HG03135 (cell line): ENCODE data around the gene ANGEL2.
"Not testable (repeated sequence)": the region's sequence is repeated elsewhere in the genome, so short reads cannot be mapped to it uniquely, and the experiment has no call there.

Source experiments
- ATAC-seq: cut with Tn5 transposase; IDR thresholded peaks from one replicate; pipeline ENCODE4 v1.9.1; 2021; ENCODE audit warnings: mild to moderate bottlenecking, moderate library complexity; ENCODE audit not compliant: unreplicated experiment

The ANGEL2 gene

DNA sequence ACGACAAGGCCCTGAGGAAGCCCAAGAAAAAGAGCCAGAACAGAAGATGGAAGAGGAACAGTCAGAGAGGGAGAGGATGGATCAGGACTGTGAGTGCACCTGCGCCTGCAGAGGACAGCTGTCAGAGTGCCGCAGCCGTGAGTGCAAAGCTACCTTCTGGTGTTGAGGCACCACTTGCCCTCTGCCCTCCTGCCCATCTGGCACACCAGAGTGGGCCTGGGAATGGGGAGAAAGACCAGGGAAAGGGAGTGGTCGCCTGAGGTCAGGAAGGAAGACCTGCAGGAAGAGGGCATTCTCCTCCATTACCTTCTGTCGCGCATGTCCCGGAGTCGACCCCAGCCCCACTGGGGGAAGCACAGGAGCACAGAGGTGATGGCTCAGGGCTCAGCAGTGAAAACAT lies 39.1 kb downstream of the ANGEL2 start:
- ATAC-seq: no peak

DNA sequence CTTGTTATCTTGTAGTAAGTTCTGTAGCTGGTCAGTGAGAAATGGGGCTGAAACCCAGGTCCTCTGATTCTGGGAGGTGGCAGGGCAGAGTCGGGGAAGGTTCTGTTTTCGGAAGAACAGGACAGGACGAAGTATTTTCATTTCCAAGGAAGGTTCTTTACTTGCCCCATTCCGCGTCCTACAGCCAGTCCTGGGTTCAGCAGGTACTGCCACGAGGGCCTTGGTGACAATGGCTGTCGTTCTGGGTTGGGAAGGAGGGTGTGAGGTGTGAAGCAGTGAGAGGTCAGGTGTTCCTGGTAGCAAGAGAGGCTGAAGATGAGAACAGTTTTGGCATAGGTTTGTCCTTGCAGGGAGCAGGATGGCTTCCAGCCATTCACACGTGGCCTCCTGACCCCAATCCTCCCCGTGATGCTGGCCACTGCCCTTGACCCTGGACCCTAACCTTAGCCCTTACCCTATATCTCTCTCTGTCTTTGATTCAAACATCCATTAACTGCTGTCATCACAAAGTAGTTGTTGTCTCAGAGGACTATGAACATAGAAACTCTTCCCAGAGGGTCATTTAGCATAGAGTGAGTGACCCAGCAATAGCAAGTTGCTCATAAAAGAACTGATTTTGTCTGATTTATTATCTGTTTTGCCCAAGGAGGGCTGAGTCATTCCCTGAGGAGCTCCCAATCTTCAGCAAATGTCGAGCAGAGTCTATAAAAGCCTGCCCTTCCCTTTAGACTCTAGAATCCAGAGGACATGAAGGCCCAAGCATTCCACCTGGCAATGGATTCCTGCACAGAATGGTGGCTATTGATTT lies 40.4 kb downstream of the ANGEL2 start:
- ATAC-seq: no peak

DNA sequence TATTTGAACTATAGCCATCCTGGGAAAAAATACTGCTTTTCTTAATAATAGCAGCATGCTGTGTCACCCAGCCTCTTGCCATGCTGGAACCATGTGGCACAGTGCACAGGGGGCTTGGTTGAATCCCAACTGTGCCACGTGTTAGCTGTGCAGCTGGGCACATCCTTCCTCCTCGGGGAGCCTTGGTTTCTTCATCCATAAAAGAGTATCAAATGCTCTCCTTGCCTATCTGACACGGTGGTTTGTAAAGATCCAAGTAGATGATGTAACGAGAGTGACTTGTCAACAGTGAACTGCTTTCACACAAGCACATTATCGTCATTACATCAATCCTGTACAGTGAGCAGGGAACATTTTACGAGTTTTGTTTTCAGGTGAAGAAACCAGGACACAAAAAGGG lies 41.0 kb downstream of the ANGEL2 start:
- ATAC-seq: no peak

DNA sequence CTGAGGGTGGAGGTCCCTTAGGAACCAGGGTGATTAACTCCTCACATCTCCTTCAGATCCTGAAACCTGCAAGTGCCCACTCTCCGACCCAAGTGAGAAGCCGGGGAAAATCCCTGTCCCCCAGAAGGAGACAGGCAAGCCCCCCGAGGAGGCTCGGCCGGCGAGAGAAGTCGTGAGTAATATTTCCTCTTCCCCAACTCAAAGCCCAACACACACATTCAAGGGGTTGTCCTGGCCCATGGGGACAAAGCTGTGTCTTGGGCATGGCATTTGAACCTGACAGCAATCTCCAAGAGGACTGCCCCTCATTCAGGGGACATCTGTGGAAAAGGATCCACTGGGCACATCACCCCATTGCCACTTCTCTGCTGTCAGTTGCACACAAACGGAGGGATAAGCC lies 41.8 kb downstream of the ANGEL2 start:
- no peak for ATAC-seq

DNA sequence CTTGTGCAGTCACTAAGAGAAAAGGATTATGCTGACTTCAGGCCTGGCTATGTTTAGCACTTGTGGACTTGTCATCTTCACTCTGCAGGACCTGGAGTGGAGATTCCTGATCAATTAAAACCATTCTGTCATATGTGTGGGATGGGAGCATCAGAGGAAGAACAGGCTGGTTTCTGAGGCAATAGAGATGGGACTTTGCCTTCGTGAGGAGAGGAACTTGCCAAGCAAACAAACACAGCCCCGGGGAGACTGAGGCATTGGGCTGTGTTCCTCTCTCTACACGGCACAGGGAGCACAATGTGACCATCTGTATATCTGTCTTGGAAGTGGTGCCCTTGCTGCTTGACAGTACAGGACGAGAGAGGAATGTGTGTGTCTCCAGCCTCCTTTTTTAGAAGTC lies 42.2 kb downstream of the ANGEL2 start:
- ATAC-seq: no peak

DNA sequence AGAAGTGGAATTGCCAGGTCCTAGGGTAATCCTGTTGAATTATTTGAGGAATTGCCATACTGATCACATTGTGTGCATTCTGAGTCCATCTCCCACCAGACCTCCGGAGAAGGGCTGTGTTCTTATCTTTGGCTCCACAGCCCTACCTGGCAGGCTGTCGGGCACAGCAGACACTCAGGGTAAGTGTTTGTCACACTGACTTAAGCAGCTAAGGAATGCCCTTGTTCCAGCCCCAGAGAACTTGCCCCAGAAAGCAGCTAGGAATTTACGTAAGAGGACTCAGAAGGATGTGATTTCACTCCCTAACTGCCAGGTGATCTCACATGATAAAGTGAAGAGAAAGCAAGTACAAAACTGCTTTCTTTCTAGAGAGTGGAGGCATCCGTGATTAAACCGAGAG lies 44.4 kb downstream of the ANGEL2 start:
- no peak for ATAC-seq

DNA sequence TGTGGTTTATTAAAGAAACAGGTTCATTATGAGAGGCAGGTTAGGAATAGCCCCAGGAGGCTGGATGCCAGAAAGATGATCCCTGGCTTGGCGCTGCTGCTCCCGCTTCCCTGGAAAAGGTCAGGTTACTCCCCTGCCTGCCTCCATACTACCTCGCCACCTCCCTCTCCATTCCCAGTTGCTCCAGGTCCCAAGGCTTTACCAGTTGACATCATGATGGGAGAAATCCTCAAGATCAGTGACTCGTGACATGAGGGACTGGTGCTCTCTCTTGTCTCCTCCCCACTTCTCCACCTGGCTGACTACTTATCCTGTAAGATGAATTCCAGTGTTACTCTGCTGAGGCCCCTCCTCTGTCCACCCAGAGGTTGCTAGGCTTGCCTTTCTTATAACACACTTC lies 45.6 kb downstream of the ANGEL2 start:
- ATAC-seq: no peak

DNA sequence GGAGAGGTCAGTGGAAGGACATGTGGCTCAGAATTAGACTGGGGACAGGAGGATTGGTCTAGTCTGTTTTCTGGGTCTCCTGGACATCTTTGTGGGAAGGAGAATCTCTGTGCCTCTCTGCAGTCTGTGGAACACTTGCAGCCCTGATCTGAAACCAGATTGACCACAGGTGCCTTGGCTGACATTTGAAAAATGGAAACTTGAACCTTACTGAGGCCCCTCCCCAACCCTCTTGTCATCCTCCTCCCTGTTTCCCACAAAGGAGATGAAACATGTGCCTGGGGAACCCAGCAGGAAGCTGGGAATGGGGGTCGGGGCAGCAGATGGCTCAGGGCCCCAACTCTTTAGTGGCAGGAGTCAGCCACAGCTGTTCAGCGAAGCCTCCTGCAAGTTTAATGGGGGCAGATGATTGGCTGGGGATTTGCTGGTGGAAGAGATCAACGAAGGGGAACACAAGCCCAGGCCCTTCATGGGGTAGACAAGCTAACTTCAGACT lies 47.3 kb downstream of the ANGEL2 start:
- ATAC-seq: peak; percentile 64

DNA sequence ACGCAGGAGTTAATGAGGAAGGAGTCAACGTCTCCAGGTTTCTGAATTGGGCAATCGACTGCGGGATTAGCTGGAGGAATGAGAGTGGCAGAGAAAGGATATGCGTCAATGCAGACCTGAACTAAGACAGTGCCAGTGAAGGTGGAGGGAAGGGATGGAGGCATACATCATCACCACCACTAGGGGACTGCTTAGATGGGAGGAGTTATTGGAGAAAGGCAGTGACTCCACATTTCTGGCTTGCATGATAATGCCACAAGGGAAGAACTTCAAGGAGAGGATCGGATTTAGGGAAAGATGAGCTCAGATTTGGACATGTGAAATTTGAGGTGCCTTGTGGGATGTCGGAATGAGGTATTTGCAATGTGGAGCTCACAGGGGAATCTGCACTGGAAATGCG lies 47.9 kb downstream of the ANGEL2 start:
- ATAC-seq: no peak

DNA sequence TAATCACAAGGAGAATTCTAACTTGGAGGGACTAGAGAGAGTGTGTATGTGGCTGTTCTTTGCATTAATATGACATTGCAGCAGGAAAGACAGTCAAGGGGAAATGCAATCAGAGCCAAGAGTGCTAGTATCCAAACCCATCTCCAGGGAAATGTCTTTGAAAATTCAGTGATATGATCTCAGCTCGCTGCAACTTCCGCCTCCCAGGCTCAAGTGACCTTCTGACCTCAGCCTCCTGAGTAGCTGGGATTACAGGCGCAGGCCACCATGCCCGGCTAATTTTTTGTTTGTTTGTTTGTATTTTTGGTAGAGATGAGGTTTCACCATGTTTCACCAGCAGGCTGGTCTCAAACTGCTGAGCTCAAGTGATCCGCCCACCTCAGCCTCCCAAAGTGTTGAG lies 49.1 kb downstream of the ANGEL2 start:
- no peak for ATAC-seq

DNA sequence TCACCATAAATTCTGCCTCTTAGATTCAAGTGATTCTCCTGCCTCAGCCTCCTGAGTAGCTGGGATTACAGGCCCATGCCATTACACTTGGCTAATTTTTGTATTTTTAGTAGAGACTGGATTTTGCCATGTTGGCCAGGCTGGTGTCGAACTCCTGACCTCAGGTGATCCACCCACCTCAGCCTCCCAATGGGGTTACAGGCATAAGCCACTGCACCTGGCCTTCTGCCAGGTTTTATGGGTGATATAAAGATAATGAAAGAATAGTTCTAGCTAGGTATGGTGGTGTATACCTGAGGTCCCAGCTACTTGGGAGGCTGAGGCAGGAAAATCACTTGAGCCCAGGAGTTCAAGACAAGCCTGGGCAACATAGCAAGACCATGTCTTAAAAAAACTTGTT lies 50.7 kb downstream of the ANGEL2 start:
- ATAC-seq: not testable (repeated sequence)

DNA sequence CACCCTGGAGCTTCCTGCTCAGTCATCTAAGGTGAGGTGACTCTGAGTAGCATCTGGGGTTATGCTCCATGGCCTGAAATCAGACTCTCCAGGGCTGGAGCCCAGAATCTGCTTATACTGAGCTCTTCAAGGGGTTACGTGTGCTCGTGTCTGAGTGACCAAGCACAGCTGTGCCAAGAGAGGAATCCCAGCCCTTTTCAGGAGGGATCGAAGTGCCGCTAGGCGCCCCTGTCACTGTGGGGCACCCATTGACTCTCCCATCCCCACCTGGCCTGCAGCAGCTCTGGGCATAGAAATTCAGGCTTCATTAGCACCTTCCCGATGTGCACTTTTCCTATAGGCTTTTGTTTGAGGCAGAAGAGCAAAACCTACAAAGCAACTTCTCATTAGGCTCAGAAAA lies 51.6 kb downstream of the ANGEL2 start:
- ATAC-seq: no peak

DNA sequence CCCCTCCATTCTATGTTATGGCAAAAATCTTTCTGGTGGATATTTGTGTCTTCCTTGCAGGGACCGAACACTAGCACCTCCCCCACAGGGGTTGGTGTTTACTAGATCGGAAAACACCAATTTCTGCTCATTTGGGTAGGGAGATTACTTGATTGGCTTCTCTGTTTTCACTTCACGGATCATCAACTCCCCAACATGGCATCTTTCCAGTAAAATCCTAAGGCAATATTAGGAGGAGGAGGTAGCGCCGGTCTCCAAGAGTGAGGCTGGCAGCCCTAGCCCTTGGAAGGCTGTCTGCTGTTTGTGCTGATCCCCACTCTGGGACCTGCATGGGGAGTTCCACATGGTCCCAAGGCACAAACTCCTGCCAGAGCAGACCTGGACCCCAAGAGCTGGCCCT lies 53.2 kb downstream of the ANGEL2 start:
- ATAC-seq: no peak

DNA sequence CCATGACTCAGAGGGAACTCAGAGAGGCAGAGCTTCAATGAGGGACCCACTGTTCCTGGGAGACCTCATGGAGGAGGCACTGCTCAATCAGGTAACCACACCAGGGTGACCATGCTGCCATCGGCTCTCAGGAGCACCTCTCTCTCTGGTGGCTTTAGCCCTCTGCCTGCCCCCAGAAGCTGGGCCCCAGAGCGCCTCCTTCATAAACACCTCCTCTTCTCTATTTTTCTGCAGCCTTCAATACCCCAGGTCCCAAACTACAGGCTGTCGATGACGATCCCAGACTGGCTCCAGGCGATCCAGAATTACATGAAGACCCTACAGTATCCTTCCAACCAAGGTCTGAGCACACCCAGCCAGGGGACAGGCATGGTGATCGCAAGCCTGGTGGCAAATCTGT lies 54.7 kb downstream of the ANGEL2 start:
- no peak for ATAC-seq

DNA sequence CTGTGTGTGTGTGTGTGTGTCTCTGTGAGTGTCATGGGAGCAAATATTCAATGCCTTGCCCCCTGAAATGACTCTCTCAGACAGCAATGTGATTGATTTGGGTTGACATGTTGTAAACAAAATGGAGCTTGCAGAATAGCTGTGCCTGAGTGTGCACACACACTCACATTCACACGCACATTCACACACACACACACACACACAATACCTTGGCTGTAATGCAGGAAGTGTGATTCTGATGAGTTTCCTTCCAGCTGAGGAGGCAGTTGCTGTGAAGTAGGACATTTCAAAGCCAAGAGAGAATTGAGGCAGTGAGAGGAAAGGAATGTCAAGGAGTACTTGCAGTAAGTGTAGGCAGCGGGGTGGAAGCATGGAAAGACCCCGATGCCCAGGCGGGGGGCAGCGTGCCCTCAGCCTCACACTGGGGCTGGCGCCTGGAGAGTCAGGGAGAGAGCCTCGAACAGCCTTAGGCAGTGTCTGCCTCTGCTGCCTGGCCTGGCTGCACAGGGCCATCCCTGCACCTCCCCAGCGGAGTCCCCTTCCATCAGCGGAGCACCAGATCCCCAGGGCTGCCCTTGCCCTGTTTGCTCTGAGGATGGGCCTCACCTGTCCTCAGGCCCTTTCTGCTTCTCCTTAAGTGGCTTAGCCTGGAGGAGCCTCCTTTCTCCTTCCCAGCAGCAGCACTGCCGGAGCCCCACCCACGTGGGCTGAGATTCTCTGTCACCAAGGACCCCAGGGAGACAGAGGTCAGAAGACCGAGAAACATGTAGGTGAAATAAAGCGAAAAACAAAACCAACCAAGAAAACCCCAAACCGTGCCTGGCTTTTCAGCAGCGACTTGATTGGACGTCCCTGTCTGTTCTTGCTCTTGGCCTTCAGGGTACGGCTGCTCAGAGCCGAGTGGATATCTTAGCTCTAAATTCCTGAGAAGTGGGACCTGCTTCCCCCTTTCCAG lies 56.1 kb downstream of the ANGEL2 start:
- ATAC-seq: peak; percentile 56

DNA sequence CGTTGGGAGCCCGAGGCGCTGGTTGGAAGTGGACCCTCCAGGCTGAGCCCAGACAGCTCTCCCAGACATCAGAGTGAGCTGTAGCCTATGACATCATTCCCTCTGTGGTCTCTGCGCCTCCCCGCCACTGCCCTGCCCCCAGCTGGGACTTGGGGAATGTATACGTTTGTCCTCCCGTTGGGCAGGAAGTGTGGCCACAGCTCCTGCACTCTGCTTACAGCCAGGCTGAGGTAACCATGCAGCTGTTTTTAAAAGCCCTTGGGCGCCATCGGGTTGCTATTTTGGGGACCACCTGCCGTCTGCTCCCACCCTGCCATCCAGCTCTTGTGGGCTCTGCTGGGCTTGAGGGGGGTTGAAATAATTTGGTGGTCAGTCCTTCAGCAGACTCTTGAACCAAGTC lies 57.5 kb downstream of the ANGEL2 start:
- no peak for ATAC-seq

DNA sequence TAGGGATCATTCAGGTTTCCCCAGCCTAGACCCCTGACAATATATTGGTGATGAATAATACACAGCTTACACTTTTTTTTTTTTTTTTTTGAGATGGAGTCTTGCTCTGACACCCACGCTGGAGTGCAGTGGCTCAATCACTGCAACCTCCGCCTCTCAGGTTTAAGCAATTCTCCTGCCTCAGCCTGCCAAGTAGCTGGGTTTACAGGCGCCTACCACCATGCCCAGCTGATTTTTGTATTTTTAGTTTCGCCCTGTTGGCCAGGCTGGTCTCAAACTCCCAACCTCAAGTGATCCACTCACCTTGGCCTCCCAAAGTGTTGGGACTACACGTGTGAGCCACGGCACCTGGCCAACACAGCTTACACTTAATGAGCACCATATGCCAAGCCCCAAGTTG lies 58.1 kb downstream of the ANGEL2 start:
- no peak for ATAC-seq

DNA sequence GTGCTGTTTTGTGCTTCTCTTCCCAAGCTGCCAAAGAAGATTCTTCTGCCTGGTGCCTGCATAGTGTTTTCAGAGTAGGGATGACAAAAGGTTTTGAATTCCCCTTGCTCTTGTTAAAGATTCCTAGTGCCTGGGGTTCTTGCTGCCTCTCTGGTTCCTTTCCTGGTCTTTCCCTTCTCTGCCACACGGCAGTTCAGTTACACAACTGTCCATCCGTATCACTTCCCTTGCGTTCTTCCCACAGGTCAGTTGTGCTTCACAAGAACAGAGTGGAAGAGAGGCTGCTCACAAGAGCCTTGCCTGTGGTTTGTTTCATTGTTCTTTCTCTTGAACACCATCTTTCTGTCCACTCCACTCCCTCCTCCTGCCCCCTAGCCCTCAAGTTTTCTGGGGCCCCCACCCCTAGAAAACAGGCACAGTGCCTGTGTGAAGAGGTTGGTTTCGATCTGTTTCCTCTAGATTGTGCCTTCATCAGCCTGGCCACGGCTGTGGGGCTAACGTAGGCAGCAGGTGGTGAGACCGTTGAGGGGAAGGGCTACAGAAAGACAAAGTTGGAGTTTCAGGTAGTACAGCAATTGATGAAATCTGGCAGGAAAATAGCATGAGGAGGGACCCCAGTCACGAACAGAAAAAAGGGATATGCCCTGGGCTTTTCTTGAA lies 59.6 kb downstream of the ANGEL2 start:
- ATAC-seq: no peak

DNA sequence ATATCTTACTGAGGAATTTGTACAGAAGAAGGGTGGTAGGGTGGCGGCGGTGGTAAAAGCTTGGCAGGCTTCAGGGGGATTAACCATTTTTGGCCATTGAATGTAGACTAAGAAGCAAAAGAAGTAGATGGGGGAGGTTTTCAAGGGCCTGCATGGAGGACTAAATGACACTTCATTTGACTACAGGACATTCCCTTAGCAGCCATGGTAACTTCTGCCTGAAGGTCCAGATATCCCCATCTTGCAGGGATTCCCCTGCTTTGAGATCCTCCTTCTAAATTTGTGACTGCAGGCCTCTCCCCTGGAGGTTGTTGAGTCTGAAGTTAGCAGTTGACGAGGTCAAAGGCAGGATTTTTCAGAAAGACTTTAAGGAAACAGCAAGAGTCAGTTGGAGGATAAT lies 60.6 kb downstream of the ANGEL2 start:
- ATAC-seq: no peak

DNA sequence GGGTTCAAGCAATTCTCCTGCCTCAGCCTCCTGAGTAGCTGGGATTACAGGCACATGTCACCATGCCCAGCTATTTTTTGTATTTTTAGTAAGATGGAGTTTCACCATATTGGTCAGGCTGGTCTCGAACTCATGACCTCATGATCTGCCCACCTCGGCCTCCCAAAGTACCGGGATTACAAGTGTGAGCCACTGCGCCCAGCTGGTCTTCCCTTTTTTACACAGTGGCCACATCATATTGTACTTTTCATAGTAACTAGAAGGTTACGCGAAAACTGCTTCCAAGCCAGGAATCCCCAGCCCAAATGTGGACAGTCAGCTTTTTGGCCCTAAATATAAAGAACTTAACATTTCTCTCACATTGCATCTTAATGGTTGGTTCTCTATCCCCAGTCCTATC lies 61.2 kb downstream of the ANGEL2 start:
- no peak for ATAC-seq

DNA sequence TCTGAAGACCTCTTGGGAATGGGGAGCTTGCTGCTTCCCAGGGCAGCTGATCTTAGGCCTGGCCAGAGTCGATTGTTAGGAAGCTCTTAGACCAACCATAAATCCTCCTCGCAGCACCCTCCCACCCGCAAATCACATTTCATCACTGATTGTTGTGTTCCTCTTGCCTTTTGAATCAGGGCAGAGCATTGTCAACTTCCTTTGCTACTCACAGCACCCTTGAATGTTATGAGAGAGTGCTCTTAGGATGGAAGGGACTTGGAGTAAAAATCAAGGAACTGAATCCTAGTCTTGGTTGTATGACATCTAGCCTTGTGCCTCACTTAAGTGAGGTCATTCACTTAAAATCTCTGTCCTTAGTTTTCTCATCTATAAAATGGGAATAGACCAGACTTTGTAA lies 62.3 kb downstream of the ANGEL2 start:
- ATAC-seq: no peak

DNA sequence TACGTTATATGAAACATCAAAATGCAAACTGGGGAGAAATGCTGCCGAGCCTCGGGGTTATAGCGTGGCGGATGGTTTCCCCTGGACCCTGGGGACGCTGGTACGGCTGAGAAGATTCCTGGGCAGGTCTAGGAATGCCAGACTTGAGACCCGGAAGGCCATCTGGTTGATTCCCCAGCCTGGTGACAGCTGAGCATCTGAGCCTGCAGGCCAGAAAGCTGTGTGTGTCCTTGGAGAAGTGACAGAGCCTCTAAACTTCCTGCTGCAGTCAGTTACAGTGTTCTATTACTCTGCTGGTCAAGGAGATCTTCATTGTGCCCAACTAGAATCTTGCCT lies 63.1 kb downstream of the ANGEL2 start:
- no peak for ATAC-seq
